ENCODE data around the gene MYH7.

GRCh38 chr14:23407516-23408306, 27.7 kb downstream of the MYH7 start, which contains the start of gene MYH6:
- TF ChIP-seq TAF1 (IDR thresholded peaks at IDR 0.05; ENCODE audit: low read depth, low read length) (no peak), POLR2A (IDR thresholded peaks at IDR 0.05; ENCODE audit: low read depth, low read length) (no peak)
